Upper lobe of left lung (tissue), 6 donors: Measurements from ENCODE around the gene KRT40. TPM values are rescaled to one million over a fixed set of nuclear protein-coding genes. Genes with fewer than 3 reads are reported as not detected.

Experiments
- ATAC-seq, 2 donors: fragments of 200-7000 bp; cut with Tn5 transposase; one replicate each; pipeline ENCODE4 v1.9.1; 2022; ENCODE audit warnings: mild to moderate bottlenecking in 2 of 2, moderate library complexity in 2 of 2; ENCODE audit not compliant: low FRiP score in 2 of 2
- DNase-seq, 2 donors: peaks; one replicate each; pipeline ENCODE4 v3.0.0-alpha.2; 2019 to 2020
- H3K27ac ChIP-seq, 4 donors: fragments of 200-600 bp; sonication (generic); one replicate each; pipeline ENCODE4 v1.5.1; 2016 to 2019
- H3K27me3 ChIP-seq, 4 donors: fragments of 200-600 bp; sonication (generic); one replicate each; pipeline ENCODE4 v1.5.1; 2017 to 2019
- H3K36me3 ChIP-seq, 4 donors: fragments of 200-600 bp; sonication (generic); one replicate each; pipeline ENCODE4 v1.5.1; 2016 to 2019
- H3K4me1 ChIP-seq, 4 donors: fragments of 200-600 bp; sonication (generic); one replicate each; pipeline ENCODE4 v1.5.1; 2018 to 2019
- H3K4me3 ChIP-seq, 4 donors: fragments of 200-600 bp; sonication (generic); one replicate each; pipeline ENCODE4 v1.5.1; 2017 to 2019; ENCODE audit warnings: mild to moderate bottlenecking in 2 of 4, moderate library complexity in 1 of 4
- H3K9me3 ChIP-seq, 4 donors: fragments of 200-600 bp; sonication (generic); one replicate each; pipeline ENCODE4 v1.5.1; 2018 to 2019
- CTCF ChIP-seq, 6 experiments: fragments of 450-650 bp in 4 of 6; fragments of 200-600 bp in 2 of 6; sonication (generic) in 2 of 6; IDR thresholded peaks; one replicate each; pipeline ENCODE4 v1.5.1; 2016 to 2019; ENCODE audit warnings: antibody characterized with exemption in 6 of 6
- EP300 ChIP-seq, 4 donors: sonication (generic); formaldehyde crosslinking; IDR thresholded peaks; one replicate each; pipeline ENCODE4 v1.5.1; 2017; ENCODE audit warnings: antibody characterized with exemption in 4 of 4, control low read depth in 2 of 4
- POLR2A ChIP-seq, 4 donors: fragments of 450-650 bp; IDR thresholded peaks; one replicate each; pipeline ENCODE4 v1.5.1; 2016 to 2017; ENCODE audit warnings: antibody characterized with exemption in 4 of 4, mild to moderate bottlenecking in 2 of 4
- POLR2AphosphoS5 ChIP-seq, 2 donors: sonication (generic); formaldehyde crosslinking; IDR thresholded peaks; one replicate each; pipeline ENCODE4 v1.5.1; 2017; ENCODE audit warnings: antibody characterized with exemption in 2 of 2
- WGBS, 2 donors: methylation state at CpG; one replicate each; pipeline ENCODE4 v1.1.5; 2017 to 2018; 5-methylcytosine and 5-hydroxymethylcytosine counted together
- total RNA-seq, 6 donors: library from RNA; depleted of rRNA in 4 of 6; stranded (reverse); fragments of >200 nt in 4 of 6; gene quantifications; one replicate each; pipeline versions ENCODE4 v1.1.0 to v1.2.1, GENCODE V29; 2016 to 2021
- donor health status: DM: no; HTN: no; CAD: no; lungs with moderate emphysema.
- donor health status: DM: no; HTN: yes; CAD: no; lungs with severe emphysema.

KRT40 gene
- total RNA-seq, 6 donors from 2014 or later, result 0.24 TPM; not detected in 5

- no peaks in the 10 kb centered on the region for H3K4me1 ChIP-seq
- H3K27me3 ChIP-seq, result no peaks in the 10 kb centered on the region
- H3K9me3 ChIP-seq, result no peaks in the 10 kb centered on the region
- no peak overlapping the region for H3K4me3 ChIP-seq
- ATAC-seq (no peak), DNase-seq (no peak)
- H3K36me3 ChIP-seq, result no peaks in the 10 kb centered on the region
- TF ChIP-seq EP300 (IDR thresholded peaks at IDR 0.05), result no peak
- no peak for TF ChIP-seq CTCF (IDR thresholded peaks at IDR 0.05)
- no peak for TF ChIP-seq POLR2A (IDR thresholded peaks at IDR 0.05)
- TF ChIP-seq POLR2AphosphoS5 (IDR thresholded peaks at IDR 0.05), result no peak
- H3K27ac ChIP-seq, result no peak overlapping the region
- WGBS, 2 donors, result 86 to 91% methylated on average over 3 of the region's 3 CpGs
Measured at GRCh38 chr17:40992666-40993065, 8.5 kb upstream of the KRT40 start.

GRCh38 chr17:40986920-40987319 is 2.8 kb upstream of the KRT40 start:
- 50 to 57% methylated on average over 8 of the region's 8 CpGs for WGBS, 2 donors
- Histone ChIP-seq H3K27ac (no peak overlapping the region), H3K36me3 (no peaks in the 10 kb centered on the region), H3K27me3 (no peaks in the 10 kb centered on the region), H3K4me1 (no peaks in the 10 kb centered on the region), H3K4me3 (no peak overlapping the region), H3K9me3 (no peaks in the 10 kb centered on the region)
- TF ChIP-seq CTCF (IDR thresholded peaks at IDR 0.05) (no peak), EP300 (IDR thresholded peaks at IDR 0.05) (no peak), POLR2A (IDR thresholded peaks at IDR 0.05) (no peak), POLR2AphosphoS5 (IDR thresholded peaks at IDR 0.05) (no peak)
- DNase-seq, result no peak
- ATAC-seq, result no peak

- H3K4me3 ChIP-seq, result no peak overlapping the region
- no peak for DNase-seq
- no peaks in the 10 kb centered on the region for H3K36me3 ChIP-seq
- ATAC-seq, result no peak
- H3K9me3 ChIP-seq, result no peaks in the 10 kb centered on the region
- no peaks in the 10 kb centered on the region for H3K4me1 ChIP-seq
- H3K27ac ChIP-seq, result no peak overlapping the region
- WGBS, 2 donors, result 53 to 67% methylated on average over 5 of the region's 5 CpGs
- no peak for TF ChIP-seq CTCF (IDR thresholded peaks at IDR 0.05)
- TF ChIP-seq POLR2AphosphoS5 (IDR thresholded peaks at IDR 0.05), result no peak
- TF ChIP-seq POLR2A (IDR thresholded peaks at IDR 0.05), result no peak
- TF ChIP-seq EP300 (IDR thresholded peaks at IDR 0.05), result no peak
- no peaks in the 10 kb centered on the region for H3K27me3 ChIP-seq
Measured at GRCh38 chr17:40981115-40981514, 3.0 kb downstream of the KRT40 start.

- DNase-seq (peak in 1 of 2 donors; percentile 13), ATAC-seq (peak in 1 of 2 donors; percentile 17)
- TF ChIP-seq CTCF (IDR thresholded peaks at IDR 0.05), result no peak
- no peaks in the 10 kb centered on the region for H3K36me3 ChIP-seq
- WGBS, 2 donors, result 46 to 58% methylated on average over 8 of the region's 8 CpGs
- no peaks in the 10 kb centered on the region for H3K27me3 ChIP-seq
- H3K4me1 ChIP-seq, result no peaks in the 10 kb centered on the region
- H3K4me3 ChIP-seq, result no peak overlapping the region
- H3K9me3 ChIP-seq, result no peaks in the 10 kb centered on the region
- H3K27ac ChIP-seq, result no peak overlapping the region
Measured at GRCh38 chr17:40980596-40980995, 3.5 kb downstream of the KRT40 start.

GRCh38 chr17:40980117-40980516 is 4.0 kb downstream of the KRT40 start:
- Histone ChIP-seq H3K27me3 (no peaks in the 10 kb centered on the region), H3K27ac (no peak overlapping the region), H3K4me1 (no peaks in the 10 kb centered on the region), H3K4me3 (no peak overlapping the region), H3K9me3 (no peaks in the 10 kb centered on the region), H3K36me3 (no peaks in the 10 kb centered on the region)
- no peak for DNase-seq
- 82% methylated on average over 3 of the region's 3 CpGs for WGBS, 2 donors
- no peak for ATAC-seq
- TF ChIP-seq CTCF (IDR thresholded peaks at IDR 0.05) (no peak), EP300 (IDR thresholded peaks at IDR 0.05) (no peak), POLR2A (IDR thresholded peaks at IDR 0.05) (no peak), POLR2AphosphoS5 (IDR thresholded peaks at IDR 0.05) (no peak)
